NCI-H1930 (cell line): ENCODE results near the gene ABCB9.
A peak's percentile ranks its signal among the peaks of the same experiment; 100 is the strongest.
"Not testable (repeated sequence)": the region's sequence is repeated elsewhere in the genome, so short reads cannot be mapped to it uniquely, and the experiment has no call there.

Source experiments
- DNase-seq, 2 experiments: peaks; one replicate each; lab custom pipeline; 2025; lab: John Stamatoyannopoulos, UW

ABCB9 gene

GRCh38 chr12:122963941-122964265 is 2.4 kb downstream of the ABCB9 start:
- DNase-seq: no peak

DNA sequence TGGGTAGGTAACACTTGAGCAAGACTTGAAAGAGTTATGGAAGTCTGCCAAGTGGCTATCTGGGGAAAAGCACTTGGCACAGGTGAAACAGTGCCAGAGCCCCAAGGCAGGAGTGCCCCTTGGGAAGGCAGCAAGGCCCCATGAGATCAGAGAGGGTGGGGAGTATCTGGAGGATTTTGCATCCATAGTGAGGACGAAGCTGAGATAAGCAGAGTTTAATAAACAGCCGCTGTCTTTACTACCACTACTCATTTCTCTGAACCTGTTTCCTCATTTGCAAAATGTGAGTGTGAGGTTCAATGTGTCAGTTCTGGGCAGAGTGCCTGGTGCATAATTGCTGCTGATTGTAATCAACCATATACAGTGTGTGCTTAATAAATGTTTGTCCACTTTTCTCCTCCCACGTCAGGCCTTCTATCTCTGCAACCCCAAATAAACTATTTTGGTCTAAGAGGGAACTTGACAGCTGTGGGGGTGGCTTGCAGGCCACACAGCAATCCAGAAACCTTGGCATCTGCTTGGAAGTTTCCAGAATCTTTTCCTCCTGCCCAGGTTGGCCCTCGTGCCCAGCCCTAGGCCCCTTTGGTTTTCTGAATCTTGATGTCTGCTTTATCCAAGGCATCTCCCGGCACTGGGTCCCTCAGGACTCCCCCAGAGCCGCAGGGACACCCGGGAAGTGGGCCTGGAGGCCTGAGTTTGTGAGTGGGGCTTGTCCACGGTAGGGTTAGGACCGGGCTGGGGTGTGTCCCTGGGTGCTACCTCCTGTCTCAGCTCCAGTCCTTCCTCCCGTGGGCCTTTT is 4.5 kb downstream of the ABCB9 start:
- no peak for DNase-seq

DNA sequence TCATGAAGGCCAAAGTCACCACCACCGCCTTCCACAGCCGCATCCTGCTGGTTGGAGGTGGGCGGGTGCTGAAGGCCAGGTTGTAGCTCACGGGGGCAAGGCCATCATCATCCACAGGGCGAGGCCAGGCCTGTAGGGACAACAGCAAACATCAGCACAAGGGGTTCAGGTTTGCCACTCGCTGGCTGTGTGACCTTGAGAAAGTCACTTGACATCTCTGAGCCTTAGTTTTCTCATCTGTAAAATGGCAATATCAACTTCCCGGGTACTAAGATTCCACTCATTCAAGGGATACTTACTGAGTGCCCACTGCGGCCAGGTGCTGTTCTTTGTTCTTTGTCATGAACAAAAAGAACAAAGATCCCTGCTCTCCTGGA is 6.1 kb downstream of the ABCB9 start:
- DNase-seq: no peak

- DNase-seq: no peak
Observed at GRCh38 chr12:122959566-122960192, 6.6 kb downstream of the ABCB9 start.

GRCh38 chr12:122958198-122958888 is 7.9 kb downstream of the ABCB9 start:
- DNase-seq: no peak

- no peak for DNase-seq
Observed at GRCh38 chr12:122956035-122956434, 10.2 kb downstream of the ABCB9 start.

- DNase-seq: no peak
Observed at GRCh38 chr12:122955156-122955555, 11.1 kb downstream of the ABCB9 start.

DNA sequence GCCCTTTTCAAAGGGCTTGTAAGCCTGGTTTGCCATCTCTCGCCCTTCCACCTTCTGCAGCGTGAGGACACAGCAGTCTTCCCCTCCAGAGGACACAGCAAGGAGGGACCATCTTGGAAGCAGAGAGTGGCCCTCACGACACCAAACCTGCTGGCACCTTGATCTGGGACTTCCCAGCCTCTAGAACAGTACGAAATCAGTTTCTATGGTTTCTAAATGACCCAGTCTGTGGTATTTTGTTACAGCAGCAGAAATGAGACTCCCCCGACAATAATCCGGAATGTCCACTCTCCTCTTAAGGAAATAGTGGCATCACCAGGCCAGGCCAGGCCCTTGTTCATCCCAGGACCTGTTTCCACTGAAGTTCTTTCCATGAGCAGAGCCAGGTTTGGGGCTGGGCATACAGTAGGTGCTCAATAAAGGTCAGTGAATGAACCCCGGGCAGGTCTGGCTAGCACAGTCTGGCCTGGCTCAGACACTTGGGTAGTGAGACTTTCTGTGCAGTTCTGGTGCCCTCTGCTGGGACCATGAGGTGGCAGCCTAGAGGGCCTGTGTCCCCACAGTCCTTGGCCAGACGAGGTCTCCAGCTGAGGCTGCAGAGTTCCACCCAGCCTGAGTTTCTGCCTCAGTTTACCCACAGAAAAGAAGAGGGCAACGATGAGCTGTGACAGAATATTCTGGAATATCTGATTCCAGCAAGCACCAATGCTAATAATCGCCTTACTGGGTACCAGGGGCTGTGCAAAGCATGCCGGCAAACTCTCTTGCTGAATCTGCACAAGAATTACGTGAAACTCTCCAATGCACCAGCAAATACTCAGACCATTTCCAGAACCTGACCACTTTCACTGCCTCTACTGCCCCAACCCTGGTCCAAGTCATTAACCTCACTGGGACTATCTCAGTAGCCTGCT is 14.0 kb downstream of the ABCB9 start:
- DNase-seq: peak; percentile 40

DNA sequence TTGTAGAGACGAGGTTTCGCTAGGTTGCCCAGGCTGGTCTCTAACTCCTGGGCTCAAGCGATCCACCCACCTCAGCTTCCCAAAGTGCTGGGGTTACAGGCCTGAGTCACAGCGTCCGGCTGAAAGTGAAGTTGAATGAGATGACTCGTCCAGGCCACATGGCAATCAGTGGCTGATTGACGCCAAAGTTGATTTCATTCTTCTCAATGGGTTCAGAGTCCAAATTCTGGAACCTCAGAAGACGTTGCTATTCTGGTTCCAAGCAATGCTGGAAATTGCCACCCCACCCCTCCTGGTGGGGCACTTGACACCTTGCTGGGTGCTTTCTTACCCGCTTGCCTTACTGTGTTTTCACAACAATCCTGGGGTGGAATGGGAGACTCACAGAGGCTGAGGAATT is 14.9 kb downstream of the ABCB9 start:
- DNase-seq: no peak

GRCh38 chr12:122949816-122950675 is 16.2 kb downstream of the ABCB9 start:
- no peak for DNase-seq

- DNase-seq: no peak
Observed at GRCh38 chr12:122949405-122949804, 16.9 kb downstream of the ABCB9 start.

DNA sequence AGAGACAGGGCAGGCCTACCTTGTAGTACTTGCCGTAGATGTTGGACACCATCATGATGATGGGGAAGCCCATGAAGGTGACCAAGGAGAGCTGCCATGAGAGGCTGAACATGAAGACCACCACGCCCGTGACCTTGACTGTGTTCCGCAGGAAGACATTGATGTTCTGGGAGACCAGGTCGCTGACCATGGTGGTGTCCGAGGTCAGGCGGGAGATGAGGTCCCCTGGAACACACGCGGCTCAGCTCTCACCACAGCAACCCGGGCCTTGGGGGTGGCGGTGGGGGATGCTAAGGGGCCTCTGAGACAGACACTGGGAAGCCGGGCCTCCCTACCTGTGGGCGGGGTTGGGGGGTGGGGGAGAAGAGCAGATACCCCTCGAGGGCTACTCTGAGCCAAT is 17.7 kb downstream of the ABCB9 start:
- no peak for DNase-seq

DNA sequence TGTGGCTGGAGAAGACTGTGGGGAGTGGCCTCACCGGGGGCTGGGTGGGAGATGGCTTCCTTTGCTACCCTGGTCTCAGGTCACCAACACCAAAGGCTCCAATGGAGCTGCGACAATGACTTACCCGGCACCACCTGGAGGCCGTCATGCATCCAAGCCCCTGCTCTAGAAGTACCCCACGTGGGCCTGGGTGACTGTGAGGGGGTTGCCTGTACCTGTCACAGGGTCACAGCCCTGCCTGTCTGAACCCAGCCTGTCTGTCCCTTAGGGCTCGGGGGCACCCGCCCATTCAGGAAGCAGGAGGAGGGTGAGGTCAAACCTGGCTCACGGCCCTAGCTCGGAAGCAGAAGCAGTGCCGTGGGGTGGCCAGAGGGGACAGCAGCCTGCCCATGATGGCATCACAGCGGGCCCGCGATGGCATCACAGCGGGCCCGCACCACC is 18.9 kb downstream of the ABCB9 start:
- DNase-seq: no peak

DNA sequence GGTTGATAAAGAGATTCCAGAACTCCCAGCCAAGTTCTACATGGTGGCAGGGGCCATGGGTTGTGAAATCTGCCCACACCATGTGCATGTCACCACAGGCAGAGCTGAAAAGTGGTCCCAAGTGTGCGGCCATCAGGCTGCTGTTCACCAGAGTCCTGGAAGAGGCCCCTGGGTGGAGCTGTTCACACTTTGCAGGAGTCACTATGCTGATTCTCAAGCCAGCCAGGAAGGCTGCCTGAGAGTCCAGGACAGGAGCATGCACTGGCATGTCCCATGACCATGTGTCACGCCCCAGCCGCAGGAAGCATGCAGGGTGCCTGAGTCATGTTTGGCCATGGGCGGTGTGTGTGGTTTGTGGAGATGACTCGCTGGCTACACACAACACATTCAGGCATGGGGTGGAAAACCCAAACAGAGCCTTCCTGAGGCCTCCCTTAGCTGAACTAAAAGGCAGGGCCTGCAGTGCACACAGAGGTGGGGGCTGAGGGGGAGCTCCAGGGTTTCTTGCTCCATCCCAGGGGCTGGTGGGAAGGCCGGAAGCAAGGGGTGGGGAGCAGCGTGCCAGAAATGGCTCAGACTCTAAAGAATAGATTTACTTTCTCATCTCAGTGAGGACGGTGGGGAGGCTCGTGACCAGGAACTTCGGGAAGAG is 19.4 kb downstream of the ABCB9 start:
- DNase-seq: peak in 1 of 2 experiments; percentile 4

GRCh38 chr12:122944605-122945592 is 21.4 kb downstream of the ABCB9 start:
- no peak for DNase-seq

DNA sequence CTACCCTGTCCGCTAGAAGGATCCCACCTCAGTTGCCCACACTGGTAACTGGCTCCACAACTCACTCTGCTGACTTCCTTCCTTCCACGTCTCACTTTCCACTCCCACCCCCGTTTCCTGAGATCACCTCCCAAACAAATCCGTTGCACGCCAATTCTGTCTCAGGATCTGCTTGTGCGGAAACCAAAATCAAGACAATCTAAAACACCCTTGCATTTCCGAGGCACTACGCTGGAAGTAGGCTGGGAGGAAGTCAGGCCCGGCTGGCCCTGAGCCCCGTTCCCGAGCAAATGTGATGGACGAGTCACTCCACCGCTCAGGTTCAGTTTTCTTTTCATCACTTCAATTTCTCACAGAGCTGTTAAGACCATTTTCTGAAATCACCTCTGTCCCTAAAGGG is 23.1 kb downstream of the ABCB9 start:
- DNase-seq: no peak

DNA sequence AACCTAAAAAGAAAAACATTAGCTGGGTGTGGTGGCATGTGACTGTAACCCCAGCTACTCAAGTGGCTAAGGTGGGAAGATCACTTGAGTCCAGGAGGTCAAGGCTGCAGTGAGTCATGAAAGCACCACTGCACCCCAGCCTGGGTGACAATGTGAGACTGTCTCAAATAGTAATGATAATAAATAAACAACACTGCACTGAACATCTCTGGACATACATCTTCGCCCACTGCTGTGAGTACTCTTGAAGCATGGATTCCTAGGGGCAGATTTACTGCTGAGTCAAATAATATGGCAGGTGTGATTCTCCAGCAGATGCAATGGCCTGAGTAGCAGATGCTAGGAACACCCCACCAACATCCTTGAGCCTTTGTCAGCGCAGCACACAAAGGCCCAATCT is 23.6 kb downstream of the ABCB9 start:
- DNase-seq: no peak

GRCh38 chr12:122941351-122941750 is 24.9 kb downstream of the ABCB9 start:
- DNase-seq: not testable (repeated sequence)

- DNase-seq: no peak
Observed at GRCh38 chr12:122939125-122939524, 27.1 kb downstream of the ABCB9 start.
